Smooth muscle cell of the brain vasculature (primary cell): Measurements from ENCODE around the gene ASIC4.

Source experiments
- DNase-seq: peaks from one replicate; pipeline ENCODE4 v3.0.0-alpha.2; 2012; ENCODE audit warnings: low read depth, low spot score

The ASIC4 gene

GRCh38 chr2:219498280-219499057 is 15.8 kb upstream of the ASIC4 start, which contains the start of gene GMPPA:
GMPPA (plus strand) TSS chr2:219498891; CDS start chr2:219499976, 1,085 bp downstream.
- DNase-seq = peak; percentile 97

GRCh38 chr2:219499058-219499307 is 15.3 kb upstream of the ASIC4 start:
- no peak for DNase-seq

GRCh38 chr2:219499555-219499954 is 14.7 kb upstream of the ASIC4 start:
- no peak for DNase-seq

GRCh38 chr2:219500135-219500534 is 14.1 kb upstream of the ASIC4 start:
- no peak for DNase-seq

GRCh38 chr2:219501849-219502248 is 12.4 kb upstream of the ASIC4 start:
- DNase-seq = no peak

GRCh38 chr2:219502618-219503017 is 11.7 kb upstream of the ASIC4 start:
- no peak for DNase-seq

GRCh38 chr2:219505585-219505984 is 8.7 kb upstream of the ASIC4 start:
- DNase-seq = no peak

- DNase-seq = no peak
Measured at GRCh38 chr2:219506153-219506801, 8.0 kb upstream of the ASIC4 start.

GRCh38 chr2:219506802-219507526 is 7.3 kb upstream of the ASIC4 start:
- DNase-seq = no peak

- DNase-seq = no peak
Measured at GRCh38 chr2:219507581-219508443, 6.5 kb upstream of the ASIC4 start.

GRCh38 chr2:219508444-219508734 is 5.9 kb upstream of the ASIC4 start:
- no peak for DNase-seq

- DNase-seq = no peak
Measured at GRCh38 chr2:219508971-219509779, 5.1 kb upstream of the ASIC4 start.

- no peak for DNase-seq
Measured at GRCh38 chr2:219509780-219510511, 4.3 kb upstream of the ASIC4 start.

- no peak for DNase-seq
Measured at GRCh38 chr2:219510512-219511135, 3.7 kb upstream of the ASIC4 start.

GRCh38 chr2:219511547-219512325 is 2.5 kb upstream of the ASIC4 start:
- DNase-seq = no peak

GRCh38 chr2:219512524-219513216 is 1.6 kb upstream of the ASIC4 start:
- DNase-seq = no peak

- no peak for DNase-seq
Measured at GRCh38 chr2:219513787-219514186, 495 bp upstream of the ASIC4 start.

- DNase-seq = no peak
Measured at GRCh38 chr2:219514836-219515235, 554 bp downstream of the ASIC4 start.
